ENCODE results near the gene CCDC187.

DNA sequence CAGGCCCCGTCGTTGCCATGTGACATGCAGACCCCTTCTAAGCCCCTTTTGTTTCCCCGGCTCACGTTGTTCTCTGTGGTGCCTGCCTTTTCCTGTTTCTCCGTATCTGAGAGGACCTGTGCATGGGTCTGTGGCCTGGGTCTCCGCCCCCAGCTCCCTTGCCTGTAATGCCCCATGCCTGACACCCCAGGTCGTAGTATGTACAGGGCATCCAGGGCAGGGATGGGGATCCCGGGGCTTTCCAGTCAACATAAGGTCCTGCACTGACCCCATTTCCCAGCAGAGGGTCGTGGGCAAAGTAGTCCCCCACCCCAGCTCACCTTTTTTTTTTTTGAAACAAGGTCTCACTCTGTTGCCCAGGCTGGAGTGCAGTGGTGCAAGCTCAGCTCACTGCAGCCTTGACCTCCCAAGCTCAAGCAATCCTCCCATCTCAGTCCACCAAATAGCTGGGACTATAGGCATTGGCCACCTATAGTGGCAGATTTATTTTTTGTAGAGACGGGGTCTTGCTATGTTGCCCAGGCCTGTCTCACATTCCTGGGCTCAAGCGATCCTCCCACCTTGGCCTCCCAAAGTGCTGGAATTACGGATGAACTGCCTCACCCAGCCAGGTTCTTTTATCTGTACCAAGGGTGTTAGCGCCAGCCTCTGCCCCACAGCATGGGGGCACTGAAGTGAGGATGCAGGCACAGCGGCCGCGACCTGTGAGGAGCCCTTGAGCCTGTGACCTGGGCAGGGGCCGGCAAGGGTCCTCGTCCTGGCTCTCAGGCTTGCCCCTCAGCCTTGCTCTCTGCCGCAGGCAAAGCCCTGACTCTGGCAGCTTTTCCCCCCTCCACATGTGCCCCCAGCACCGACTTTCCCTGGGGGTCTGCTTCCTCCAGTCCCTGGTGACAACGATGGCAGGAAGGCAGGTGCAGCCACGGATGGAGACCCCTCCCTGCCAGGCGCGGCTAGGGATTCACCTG, 39.2 kb downstream of the CCDC187 start:
- no peak for TF ChIP-seq POLR2A (IDR thresholded peaks at IDR 0.05)
- TF ChIP-seq, protein P1, sequence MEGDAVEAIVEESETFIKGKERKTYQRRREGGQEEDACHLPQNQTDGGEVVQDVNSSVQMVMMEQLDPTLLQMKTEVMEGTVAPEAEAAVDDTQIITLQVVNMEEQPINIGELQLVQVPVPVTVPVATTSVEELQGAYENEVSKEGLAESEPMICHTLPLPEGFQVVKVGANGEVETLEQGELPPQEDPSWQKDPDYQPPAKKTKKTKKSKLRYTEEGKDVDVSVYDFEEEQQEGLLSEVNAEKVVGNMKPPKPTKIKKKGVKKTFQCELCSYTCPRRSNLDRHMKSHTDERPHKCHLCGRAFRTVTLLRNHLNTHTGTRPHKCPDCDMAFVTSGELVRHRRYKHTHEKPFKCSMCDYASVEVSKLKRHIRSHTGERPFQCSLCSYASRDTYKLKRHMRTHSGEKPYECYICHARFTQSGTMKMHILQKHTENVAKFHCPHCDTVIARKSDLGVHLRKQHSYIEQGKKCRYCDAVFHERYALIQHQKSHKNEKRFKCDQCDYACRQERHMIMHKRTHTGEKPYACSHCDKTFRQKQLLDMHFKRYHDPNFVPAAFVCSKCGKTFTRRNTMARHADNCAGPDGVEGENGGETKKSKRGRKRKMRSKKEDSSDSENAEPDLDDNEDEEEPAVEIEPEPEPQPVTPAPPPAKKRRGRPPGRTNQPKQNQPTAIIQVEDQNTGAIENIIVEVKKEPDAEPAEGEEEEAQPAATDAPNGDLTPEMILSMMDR (IDR thresholded peaks at IDR 0.05 in 8 of 11, conservative IDR thresholded peaks at IDR 0.05 in 3 of 11): no peak

All from spleen (tissue), 7 donors.